Psoas muscle (tissue), 8 donors: Measurements from ENCODE around the gene MPPE1. TPM values are rescaled to one million over a fixed set of nuclear protein-coding genes. Genes with fewer than 3 reads are reported as not detected.

Source experiments
- ATAC-seq, 4 donors: fragments of 200-7000 bp; cut with Tn5 transposase; one replicate each; pipeline ENCODE4 v1.9.1; 2020; ENCODE audit warnings: moderate library complexity in 3 of 4, mild to moderate bottlenecking in 2 of 4
- DNase-seq, 2 donors: peaks; one replicate each; pipeline ENCODE4 v3.0.0-alpha.2; 2020
- H3K27ac ChIP-seq: fragments of 200-600 bp; one replicate; pipeline ENCODE4 v1.8.0; 2022
- H3K27me3 ChIP-seq, 3 donors: fragments of 200-600 bp in 1 of 3; one replicate each; pipeline versions ENCODE4 v1.6.1 to v1.8.0; 2013 to 2022; ENCODE audit warnings: low read length in 2 of 3, mild to moderate bottlenecking in 2 of 3, moderate library complexity in 1 of 3; ENCODE audit not compliant: insufficient read depth in 3 of 3
- H3K36me3 ChIP-seq, 2 donors: fragments of 200-600 bp in 1 of 2; one replicate each; pipeline versions ENCODE4 v1.6.1 to v1.8.0; 2013 to 2022; ENCODE audit warnings: low read depth in 1 of 2, mild to moderate bottlenecking in 1 of 2, moderate library complexity in 1 of 2; ENCODE audit not compliant: insufficient read depth in 1 of 2
- H3K4me1 ChIP-seq: fragments of 200-600 bp; one replicate; pipeline ENCODE4 v1.8.0; 2022
- H3K4me3 ChIP-seq: fragments of 200-600 bp; one replicate; pipeline ENCODE4 v1.8.0; 2022; ENCODE audit warnings: mild to moderate bottlenecking
- H3K9me3 ChIP-seq: fragments of 200-600 bp; one replicate; pipeline ENCODE4 v1.8.0; 2022
- WGBS, 3 donors: extraction: QIAGEN DNeasy Blood & Tissue Kit; methylation state at CpG; one replicate each; pipeline versions ENCODE4 v1.1.6 to v1.1.7; 2013; 5-methylcytosine and 5-hydroxymethylcytosine counted together
- intact Hi-C, 2 donors: fragments of 100-400 bp; cut with DNase I; formaldehyde crosslinking; loops; one replicate each; pipeline versions ENCODE4 v1.11.0 to v1.14.2; 2022
- polyA plus RNA-seq, 3 donors: library from polyadenylated mRNA; stranded (reverse); fragments of 200-250 nt; gene quantifications; one replicate each; pipeline ENCODE4 v1.2.3, GENCODE V29; 2013
- total RNA-seq, 4 donors: library from RNA; stranded (reverse); fragmentation: NEBNext Ultra II Directional in 2 of 4; extraction: Animal tissue kit (Norgen Biotek cat#: 25700) in 2 of 4; gene quantifications; one replicate each; pipeline versions ENCODE4 v1.2.1 to v1.2.4, GENCODE V29; 2021 to 2023
- TF ChIP-seq, protein P1 (sequence below): fragments of 200-600 bp; IDR thresholded peaks from one replicate; pipeline ENCODE4 v1.8.0; 2022; ENCODE audit warnings: antibody characterized with exemption
- donor health status: healthy with polysubstance abuse.
- donor health status: DM: no; HTN: no; CAD: no; lungs with moderate emphysema.
- donor health status: Bipolar disorder and iron deficiency.
- donor health status: healthy.
- donor health status: DM: yes; HTN: yes; CAD: no.
- donor health status: DM: no; HTN: no; CAD: no.
- donor health status: DM: no; HTN: no; CAD: no.
- donor health status: DM: yes; HTN: yes; CAD: no.

MPPE1 gene
- total and polyA plus RNA-seq, 7 donors: 20.2 to 44.0 (median 26.5) TPM

DNA sequence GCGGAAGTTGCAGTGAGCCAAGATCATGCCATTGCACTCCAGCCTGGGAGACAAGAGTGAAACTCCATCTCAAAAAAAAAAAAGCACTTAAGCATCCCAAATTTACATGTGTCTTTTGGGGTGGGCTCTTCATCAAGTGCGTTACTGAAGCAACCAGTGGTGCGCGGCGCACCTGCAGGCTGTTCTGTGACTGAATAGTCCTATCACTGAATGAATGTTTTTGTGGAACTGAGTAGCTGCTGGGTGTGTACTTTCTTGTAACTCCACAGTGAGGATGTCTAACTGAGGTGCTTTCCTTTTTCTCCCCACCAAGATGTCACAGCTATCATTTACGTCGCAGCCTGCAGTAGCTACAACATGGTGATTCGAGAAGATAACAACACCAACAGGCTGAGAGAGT lies 39.9 kb downstream of the MPPE1 start:
- Histone ChIP-seq H3K27me3 (no peaks in the 10 kb centered on the region), H3K4me3 (no peak overlapping the region), H3K27ac (no peak overlapping the region), H3K4me1 (peaks cover 5% of the 10 kb centered on the region), H3K9me3 (no peaks in the 10 kb centered on the region), H3K36me3 (peaks cover 0 to 76% of the 10 kb centered on the region in 2 donors)
- TF ChIP-seq, protein P1, sequence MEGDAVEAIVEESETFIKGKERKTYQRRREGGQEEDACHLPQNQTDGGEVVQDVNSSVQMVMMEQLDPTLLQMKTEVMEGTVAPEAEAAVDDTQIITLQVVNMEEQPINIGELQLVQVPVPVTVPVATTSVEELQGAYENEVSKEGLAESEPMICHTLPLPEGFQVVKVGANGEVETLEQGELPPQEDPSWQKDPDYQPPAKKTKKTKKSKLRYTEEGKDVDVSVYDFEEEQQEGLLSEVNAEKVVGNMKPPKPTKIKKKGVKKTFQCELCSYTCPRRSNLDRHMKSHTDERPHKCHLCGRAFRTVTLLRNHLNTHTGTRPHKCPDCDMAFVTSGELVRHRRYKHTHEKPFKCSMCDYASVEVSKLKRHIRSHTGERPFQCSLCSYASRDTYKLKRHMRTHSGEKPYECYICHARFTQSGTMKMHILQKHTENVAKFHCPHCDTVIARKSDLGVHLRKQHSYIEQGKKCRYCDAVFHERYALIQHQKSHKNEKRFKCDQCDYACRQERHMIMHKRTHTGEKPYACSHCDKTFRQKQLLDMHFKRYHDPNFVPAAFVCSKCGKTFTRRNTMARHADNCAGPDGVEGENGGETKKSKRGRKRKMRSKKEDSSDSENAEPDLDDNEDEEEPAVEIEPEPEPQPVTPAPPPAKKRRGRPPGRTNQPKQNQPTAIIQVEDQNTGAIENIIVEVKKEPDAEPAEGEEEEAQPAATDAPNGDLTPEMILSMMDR: no peak
- ATAC-seq (no peak), DNase-seq (no peak)
- intact Hi-C loops: no loop called here
- WGBS, 3 donors: 95 to 96% (median 96%) methylated on average over 8 of the region's 8 CpGs

DNA sequence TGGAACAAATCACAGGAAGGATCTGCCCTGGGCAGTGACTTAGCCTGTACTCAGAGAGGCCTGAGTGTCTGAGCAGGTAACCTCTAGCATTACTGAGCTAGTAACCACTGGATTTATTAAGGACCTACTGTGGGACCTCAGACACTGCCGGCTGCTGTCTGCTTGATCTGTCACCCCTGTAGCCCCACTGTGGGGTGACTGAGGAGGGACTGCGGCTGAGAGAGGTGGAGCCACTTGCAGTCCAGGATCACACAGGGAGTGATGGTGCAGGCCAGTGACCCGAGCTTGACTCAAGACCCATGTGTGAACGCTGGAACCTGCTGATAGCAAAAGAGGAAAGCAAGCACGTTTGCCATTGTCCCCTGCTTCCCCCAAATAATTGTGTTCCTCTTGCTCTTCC lies 41.4 kb downstream of the MPPE1 start:
- no peaks in the 10 kb centered on the region for H3K27me3 ChIP-seq
- no peak for ATAC-seq
- whole genome bisulfite sequencing, 3 donors: 67 to 82% (median 74%) methylated on average over 5 of the region's 5 CpGs
- H3K9me3 ChIP-seq: no peaks in the 10 kb centered on the region
- H3K27ac ChIP-seq: no peak overlapping the region
- peaks cover 0 to 68% of the 10 kb centered on the region in 2 donors for H3K36me3 ChIP-seq
- no peaks in the 10 kb centered on the region for H3K4me1 ChIP-seq
- no peak for DNase-seq
- intact Hi-C loops: no loop called here
- no peak overlapping the region for H3K4me3 ChIP-seq
- TF ChIP-seq, protein P1: no peak

DNA sequence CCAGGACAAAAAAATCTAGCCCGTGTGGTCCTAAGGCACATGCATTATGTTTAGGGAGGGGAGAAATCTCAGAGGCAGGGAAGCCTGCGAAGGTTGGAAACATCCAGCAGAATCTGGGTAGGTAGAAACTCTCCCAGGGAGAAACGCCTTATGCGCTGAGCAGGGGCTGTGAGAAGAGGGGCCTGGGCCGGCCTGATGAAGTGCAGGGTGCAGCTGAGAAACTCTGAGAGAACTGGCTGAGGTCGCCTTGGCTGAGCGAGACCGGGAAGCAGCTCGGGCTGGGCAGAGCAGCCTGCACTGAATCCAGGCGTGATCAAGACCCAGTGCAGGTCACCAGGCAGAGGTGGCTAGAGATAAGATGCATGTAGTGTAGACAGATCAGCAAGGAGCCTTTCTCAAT lies 41.8 kb downstream of the MPPE1 start:
- H3K36me3 ChIP-seq: peaks cover 0 to 64% of the 10 kb centered on the region in 2 donors
- TF ChIP-seq, protein P1: no peak
- no peaks in the 10 kb centered on the region for H3K27me3 ChIP-seq
- intact Hi-C loops: no loop called here
- H3K4me3 ChIP-seq: no peak overlapping the region
- WGBS, 3 donors: 81 to 88% (median 82%) methylated on average over 10 of the region's 10 CpGs
- DNase-seq (no peak), ATAC-seq (no peak)
- no peak overlapping the region for H3K27ac ChIP-seq
- no peaks in the 10 kb centered on the region for H3K4me1 ChIP-seq
- H3K9me3 ChIP-seq: no peaks in the 10 kb centered on the region

DNA sequence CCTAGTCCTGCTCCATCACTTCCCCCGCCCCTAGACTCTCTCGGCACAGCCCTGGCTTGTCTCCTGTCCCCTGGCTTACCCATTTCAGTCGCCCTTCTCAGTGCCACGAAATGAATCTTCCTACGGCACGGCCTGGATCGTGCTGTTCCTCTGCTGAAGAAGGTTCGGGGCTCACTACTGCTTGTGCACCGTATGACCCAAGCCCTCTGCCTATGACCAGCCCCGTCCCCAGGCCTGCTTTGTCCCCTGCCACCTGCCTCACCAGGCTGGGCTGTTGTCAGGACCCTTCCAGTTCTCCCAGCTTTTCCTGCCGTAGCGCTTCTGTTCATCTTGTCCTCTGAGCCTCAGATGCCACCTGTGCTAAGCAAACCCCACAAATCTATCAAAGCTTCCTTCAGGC lies 43.0 kb downstream of the MPPE1 start:
- intact Hi-C loops: no loop called here

DNA sequence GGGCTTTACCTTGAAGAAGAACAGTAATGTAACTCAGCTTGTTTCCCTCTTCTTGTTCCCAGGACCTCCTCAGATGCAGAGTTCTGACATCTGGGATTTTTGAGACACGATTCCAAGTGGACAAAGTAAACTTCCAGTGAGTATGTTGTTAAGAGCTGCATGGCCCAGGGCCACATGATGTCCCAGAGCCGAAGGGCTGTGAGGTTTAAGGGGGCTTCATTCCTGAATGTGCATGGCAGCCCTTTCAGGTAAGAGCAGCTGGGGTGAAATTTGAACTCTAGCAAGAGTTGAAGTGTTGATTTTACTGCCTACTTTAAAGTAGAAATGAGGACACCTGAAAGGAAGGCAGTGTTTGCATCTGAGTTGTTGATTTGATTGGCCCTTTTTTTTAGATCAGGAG lies 43.6 kb downstream of the MPPE1 start:
- Histone ChIP-seq H3K4me1 (peaks cover 5% of the 10 kb centered on the region), H3K27ac (no peak overlapping the region), H3K9me3 (no peaks in the 10 kb centered on the region), H3K36me3 (peaks cover 0 to 47% of the 10 kb centered on the region in 2 donors), H3K27me3 (no peaks in the 10 kb centered on the region), H3K4me3 (no peak overlapping the region)
- 70 to 76% (median 70%) methylated on average over 2 of the region's 2 CpGs for WGBS, 3 donors
- no peak for DNase-seq
- intact Hi-C loops: no loop called here
- TF ChIP-seq, protein P1: no peak
- no peak for ATAC-seq

More for the DNA sequence above, 43.0 kb downstream of the MPPE1 start:
- Histone ChIP-seq H3K9me3 (no peaks in the 10 kb centered on the region), H3K36me3 (peaks cover 0 to 53% of the 10 kb centered on the region in 2 donors), H3K27me3 (no peaks in the 10 kb centered on the region), H3K4me3 (no peak overlapping the region), H3K27ac (no peak overlapping the region), H3K4me1 (no peaks in the 10 kb centered on the region)
- WGBS, 3 donors: 87 to 89% (median 89%) methylated on average over 12 of the region's 12 CpGs
- no peak for ATAC-seq
- TF ChIP-seq, protein P1: no peak
- no peak for DNase-seq
